COLO668 (cell line): ENCODE data around the gene LIN54.

Source experiments
- DNase-seq: peaks from one replicate; lab custom pipeline; 2025; ENCODE audit not compliant: unreplicated experiment; lab: John Stamatoyannopoulos, UW

LIN54 gene

DNA sequence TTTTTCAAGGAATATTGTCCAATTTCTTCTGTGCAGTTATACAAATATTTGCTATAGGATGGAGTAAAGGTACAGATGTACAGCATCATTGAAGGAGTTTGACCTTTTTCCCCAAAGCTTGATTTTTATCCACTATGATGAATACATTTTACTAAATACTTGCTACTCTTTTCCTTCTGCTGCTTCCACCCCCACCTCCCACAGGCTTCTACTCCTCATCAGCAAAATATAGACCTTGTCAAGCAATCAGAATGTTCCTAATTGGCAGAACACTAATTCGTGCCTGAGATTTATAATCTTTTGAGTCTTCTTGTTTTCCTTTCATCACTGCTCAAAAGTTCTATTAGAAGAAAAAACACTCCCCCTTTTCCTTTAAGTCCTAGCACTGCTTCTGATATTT is 113.9 kb downstream of the LIN54 start:
- DNase-seq: no peak

DNA sequence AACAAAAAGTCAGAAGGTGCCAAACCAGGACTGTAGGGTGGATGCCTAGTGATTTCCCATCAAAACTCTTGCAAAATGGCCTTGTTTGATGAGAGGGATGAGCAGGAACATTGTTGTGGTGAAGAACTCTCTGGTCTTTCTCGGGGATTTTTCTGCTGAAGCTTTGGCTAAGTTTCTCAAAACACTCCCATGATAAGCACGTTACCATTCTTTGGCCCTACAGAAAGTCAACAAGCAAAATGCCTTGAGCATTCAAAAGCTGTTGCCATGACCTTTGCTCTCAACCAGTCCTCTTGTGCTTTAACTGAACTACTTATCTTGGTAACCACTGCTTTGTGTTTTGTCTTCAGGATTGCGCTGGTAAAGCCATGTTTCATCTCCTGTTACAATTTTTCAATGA is 116.7 kb downstream of the LIN54 start:
- no peak for DNase-seq

DNA sequence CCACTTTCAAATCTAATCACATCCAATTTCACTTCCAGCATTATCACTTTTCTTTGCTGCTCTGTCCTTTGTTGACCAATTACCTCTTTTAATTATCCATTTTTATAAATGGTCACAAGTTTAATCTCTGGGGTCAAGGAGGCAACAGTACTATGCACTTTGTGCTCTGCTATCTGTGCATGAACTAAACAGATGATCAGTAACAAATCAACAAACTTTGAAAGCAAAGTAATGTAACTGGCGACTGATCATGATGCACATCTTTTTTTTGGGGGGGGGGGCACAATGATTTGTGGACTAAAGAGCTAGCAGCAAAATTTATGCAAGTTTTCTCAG is 118.2 kb downstream of the LIN54 start:
- DNase-seq: no peak

DNA sequence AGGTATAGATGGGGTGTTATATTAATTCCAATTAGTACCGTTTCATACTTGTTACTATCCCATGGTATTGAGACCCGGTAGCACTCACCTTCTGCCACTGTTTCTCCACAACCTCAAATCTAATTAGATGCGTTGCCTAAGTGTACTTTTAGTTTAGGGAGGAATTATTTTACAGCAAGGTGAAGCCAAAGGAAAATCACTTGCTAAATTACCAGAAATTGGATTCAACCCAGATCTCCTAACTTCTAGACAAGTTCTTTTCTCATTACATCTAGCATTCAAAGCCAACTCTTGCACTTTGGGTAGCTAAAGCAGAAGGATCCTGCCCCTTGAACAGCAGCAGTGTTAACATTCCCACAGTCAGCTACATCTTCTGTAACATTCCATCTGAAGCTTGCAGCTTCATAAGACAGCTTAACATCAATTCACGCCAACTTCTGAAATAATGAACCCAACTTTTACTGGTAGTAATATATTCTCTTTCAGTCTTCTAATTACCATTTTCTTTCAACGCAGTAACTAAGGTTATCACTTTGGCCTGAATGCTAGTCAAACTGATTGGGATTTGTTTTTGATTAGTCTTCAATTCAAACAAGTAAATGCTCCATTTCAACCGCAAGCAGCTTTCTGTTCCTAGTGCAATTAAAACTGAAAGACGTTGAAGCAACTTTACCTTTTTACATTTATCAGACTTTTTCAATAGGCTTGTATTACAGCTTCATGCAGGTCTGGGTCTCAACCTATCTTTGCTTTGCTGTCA is 118.7 kb downstream of the LIN54 start:
- DNase-seq: no peak

DNA sequence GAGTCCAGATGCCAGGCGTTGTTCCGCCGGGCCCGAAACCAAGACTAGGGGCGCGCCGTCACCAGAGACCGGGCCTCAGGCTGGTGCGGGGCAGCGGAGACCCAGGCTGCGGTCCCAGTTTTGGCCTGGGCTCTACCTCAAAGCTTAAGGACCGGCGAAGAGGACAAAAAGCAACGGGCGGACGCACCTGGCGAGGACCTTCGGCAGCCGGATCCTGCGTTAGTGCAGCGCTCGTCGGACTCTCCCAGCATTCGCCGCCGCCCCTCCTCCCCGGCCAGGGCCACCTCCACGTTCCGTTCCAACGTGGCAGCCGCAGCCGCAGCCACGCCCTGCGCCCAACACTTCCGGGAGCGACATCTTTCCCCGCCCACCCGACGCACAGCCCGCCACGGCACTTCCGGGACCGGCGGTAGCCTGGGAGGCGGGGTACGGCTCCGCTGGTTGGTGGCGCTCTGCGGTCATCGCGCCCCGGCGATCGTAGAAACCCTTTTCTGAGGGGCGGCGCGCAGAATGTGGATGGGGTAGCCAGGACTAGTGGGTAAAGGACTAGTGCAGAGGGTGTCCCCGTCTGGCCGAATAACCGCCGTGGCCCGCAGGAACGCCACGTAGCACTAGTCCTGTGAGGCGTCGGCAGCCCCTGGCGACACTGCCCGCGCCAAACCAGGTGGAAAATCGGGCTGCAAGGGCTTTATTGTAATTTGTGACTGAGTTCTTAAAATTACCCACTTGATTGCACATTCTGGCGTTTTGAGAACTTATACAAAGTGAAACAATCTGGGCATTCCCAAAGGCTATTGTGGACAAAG is 119.5 kb downstream of the LIN54 start, which contains the start of gene SEC31A:
Gene SEC31A (minus strand): TSS at position 253 of the 806 bp plus-strand sequence. CDS start 9,217 bp downstream, outside the sequence.
- DNase-seq: peak; percentile 97

DNA sequence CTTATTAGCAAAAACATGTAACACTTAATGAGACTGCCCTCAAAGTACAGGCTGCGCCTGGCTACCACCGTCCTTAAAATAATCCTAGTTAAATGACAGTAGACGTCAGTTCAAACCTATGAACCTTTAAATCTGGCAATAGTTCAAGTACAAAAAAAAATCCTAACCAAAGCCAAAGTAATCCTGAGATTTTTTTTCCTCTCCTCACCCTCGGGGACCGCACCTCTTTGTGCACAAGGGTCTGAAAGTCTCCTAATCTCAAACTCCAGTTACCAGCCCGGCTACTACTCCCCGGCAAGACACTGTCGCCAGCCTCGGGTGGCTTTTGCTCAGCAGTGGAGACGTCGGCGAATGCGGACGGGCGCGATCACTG is 120.1 kb downstream of the LIN54 start:
- DNase-seq: no peak

DNA sequence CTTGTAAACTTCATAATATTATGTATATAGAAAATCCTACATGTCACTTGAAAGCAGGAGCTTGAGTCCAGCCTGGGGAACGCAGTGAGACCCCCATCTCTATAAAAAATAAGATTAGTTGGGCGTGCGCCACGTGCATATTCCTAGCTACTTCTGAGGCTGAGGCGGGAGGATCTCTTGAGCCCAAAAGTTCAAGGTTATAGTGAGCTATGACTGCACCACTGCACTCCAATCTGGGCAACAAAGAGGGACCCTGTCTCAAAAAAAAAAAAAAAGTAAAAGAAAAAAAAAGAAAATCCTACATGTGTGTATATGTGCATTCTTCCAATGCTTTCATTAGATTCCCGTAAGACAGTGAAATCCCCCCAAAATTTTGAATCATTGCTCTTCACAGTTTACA is 121.3 kb downstream of the LIN54 start:
- no peak for DNase-seq

DNA sequence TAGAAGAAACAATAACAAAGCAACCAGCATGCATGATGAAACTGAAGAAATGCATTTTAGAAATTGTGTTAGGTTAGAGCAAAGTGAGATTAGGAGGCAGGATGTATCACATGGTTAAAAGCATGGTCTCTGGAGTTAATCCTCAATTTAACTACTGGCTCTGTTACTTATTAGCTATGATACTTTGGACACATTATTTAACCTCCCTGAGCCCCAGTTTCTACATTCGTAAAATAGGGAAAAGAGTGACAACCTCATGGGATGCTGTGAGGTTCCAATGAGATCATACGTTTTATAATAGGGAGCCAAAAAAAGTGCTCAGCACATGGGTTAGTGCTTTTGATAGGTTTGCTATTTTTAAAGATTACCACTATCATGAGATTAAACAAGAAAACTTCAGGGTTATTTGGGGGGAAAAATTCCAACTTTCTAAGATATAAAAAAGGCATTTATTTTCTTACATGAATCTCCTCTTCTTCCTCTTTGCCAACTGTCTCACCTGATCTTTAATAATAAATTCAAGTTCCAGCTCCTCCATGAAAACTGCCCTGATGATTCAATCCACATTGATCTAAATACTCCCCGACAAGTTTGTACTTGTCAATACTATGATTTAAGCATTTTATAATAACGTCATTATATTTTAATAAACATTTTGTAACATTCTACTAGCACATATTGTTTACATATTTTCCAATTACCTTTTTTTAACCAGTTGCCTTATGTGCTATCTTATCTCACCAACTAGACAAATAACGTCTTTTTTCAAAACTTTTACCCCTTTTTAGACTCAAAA is 124.3 kb downstream of the LIN54 start:
- no peak for DNase-seq

DNA sequence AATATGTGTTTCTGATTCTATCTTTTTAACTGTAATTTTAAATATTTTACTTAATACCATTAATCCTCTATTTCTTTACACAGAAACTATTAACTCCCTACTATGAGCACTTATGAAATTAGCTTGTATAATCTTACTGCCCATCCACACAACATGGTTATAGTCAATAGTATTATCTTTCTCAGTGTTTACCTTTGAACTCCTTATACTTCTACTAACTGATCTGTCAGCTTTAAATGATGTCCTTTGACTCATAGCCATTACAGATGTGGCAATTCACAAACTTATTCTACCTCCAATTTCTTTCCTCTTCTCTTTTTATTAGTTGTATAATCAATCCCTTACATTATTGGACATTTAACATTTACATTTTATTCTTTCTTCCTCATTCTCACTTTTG is 125.2 kb downstream of the LIN54 start:
- no peak for DNase-seq
